MCF 10A (cell line): ENCODE measurements around the gene CELSR1. TPM values are rescaled to one million over a fixed set of nuclear protein-coding genes. Genes with fewer than 3 reads are reported as not detected.

Experiments
- BruUV-seq: library from RNA; stranded (reverse); fragments of 400-500 nt; replicated peaks from 2 replicates; lab custom pipeline; 2021; lab: Mats Ljungman, UMichigan
- CTCF ChIA-PET: fragments of 300-600 bp; sonication (Branson Sonifier 250); formaldehyde crosslinking; extraction: SDS; loops from one replicate; lab custom pipeline; 2021; ENCODE audit warnings: antibody characterized with exemption, inconsistent platforms; lab: Yijun Ruan, JAX
- POLR2A ChIA-PET: fragments of 300-600, 350-650 bp; sonication (Branson Sonifier 250); formaldehyde crosslinking; extraction: SDS; loops from one replicate; lab custom pipeline; 2020; ENCODE audit warnings: antibody characterized with exemption, inconsistent platforms; lab: Yijun Ruan, JAX
- DNase-seq: peaks from one replicate; pipeline ENCODE4 v3.0.0-alpha.2; 2018; ENCODE audit not compliant: unreplicated experiment
- H3K27ac Mint-ChIP-seq: one replicate; pipeline ENCODE4 v1.8.0; 2022; ENCODE audit warnings: mild to moderate bottlenecking, low read depth, mixed read lengths; ENCODE audit not compliant: unreplicated experiment
- H3K27me3 Mint-ChIP-seq: one replicate; pipeline ENCODE4 v1.8.0; 2022; ENCODE audit warnings: mixed read lengths; ENCODE audit not compliant: insufficient read depth, unreplicated experiment
- H3K36me3 Mint-ChIP-seq: one replicate; pipeline ENCODE4 v1.8.0; 2022; ENCODE audit warnings: mild to moderate bottlenecking, moderate library complexity, mixed read lengths; ENCODE audit not compliant: insufficient read depth, unreplicated experiment
- H3K4me1 Mint-ChIP-seq: one replicate; pipeline ENCODE4 v1.8.0; 2022; ENCODE audit warnings: mixed read lengths; ENCODE audit not compliant: insufficient read depth, unreplicated experiment
- H3K4me3 Mint-ChIP-seq: one replicate; pipeline ENCODE4 v1.8.0; 2022; ENCODE audit warnings: mild to moderate bottlenecking, moderate library complexity, mixed read lengths; ENCODE audit not compliant: unreplicated experiment
- H3K9me3 Mint-ChIP-seq: one replicate; pipeline ENCODE4 v1.8.0; 2022; ENCODE audit warnings: mixed read lengths; ENCODE audit not compliant: unreplicated experiment
- intact Hi-C: fragments of 100-400 bp; cut with micrococcal nuclease; formaldehyde crosslinking; loops from 2 replicates; pipeline ENCODE4 v1.14.1; 2022
- total RNA-seq: library from RNA; stranded (reverse); gene quantifications from 2 replicates; pipeline ENCODE4 v1.2.3, GENCODE V29; 2022
- TF ChIP-seq, protein P1 (sequence below): fragments of 200-600 bp; IDR thresholded peaks from one replicate; pipeline ENCODE4 v1.8.0; 2022; ENCODE audit warnings: antibody characterized with exemption, mild to moderate bottlenecking; ENCODE audit not compliant: unreplicated experiment

Gene CELSR1
- total RNA-seq, 1 experiment from 2014 or later = 49.1 TPM

DNA sequence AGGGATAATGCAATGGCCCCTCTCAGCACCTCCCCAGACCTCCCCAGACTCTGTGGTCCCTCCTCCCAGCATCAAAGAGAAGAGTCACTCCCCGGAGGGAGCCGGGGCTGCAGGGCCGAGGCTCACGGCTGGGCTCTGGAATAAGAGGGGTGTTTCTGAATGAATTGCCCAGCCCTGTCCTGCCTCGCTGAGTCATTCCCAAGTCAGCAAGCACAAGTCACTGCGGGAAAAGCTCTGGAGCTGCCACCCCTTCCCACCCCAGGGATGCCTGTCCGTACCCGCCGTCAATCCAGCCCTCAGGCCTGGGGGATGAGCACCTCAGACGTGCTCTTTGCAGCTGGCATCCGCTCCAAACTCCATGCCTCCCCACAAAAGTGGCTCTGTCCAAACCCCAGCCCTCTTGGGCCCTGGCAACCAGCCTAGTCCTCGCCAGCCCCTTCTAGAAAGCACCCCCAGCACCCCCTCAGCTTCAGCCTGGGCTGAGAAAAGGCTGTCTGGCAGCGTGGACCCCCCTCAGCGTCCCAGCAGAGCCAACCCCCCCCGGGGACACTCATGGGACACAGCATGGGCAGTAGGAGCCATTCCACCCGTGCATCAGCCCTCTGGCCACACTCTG is 22.7 kb downstream of the CELSR1 start:
- Mint-ChIP-seq H3K27me3 (no peaks in the 10 kb centered on the region), H3K4me3 (peak overlapping the region; percentile 19), H3K27ac (peak overlapping the region; percentile 88), H3K4me1 (peaks cover 23% of the 10 kb centered on the region), H3K9me3 (no peaks in the 10 kb centered on the region), H3K36me3 (peaks cover 10% of the 10 kb centered on the region)
- DNase-seq = peak; percentile 93
- CTCF ChIA-PET = interaction anchor here (0.7 to 1.4 kb wide), 4 partner anchors 13 to 147 kb away, joined by 3 to 4 read pairs (median 4); no protein-coding TSS in a partner anchor
- TF ChIP-seq, protein P1, sequence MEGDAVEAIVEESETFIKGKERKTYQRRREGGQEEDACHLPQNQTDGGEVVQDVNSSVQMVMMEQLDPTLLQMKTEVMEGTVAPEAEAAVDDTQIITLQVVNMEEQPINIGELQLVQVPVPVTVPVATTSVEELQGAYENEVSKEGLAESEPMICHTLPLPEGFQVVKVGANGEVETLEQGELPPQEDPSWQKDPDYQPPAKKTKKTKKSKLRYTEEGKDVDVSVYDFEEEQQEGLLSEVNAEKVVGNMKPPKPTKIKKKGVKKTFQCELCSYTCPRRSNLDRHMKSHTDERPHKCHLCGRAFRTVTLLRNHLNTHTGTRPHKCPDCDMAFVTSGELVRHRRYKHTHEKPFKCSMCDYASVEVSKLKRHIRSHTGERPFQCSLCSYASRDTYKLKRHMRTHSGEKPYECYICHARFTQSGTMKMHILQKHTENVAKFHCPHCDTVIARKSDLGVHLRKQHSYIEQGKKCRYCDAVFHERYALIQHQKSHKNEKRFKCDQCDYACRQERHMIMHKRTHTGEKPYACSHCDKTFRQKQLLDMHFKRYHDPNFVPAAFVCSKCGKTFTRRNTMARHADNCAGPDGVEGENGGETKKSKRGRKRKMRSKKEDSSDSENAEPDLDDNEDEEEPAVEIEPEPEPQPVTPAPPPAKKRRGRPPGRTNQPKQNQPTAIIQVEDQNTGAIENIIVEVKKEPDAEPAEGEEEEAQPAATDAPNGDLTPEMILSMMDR = no peak
- no TSS peak for BruUV-seq
- POLR2A ChIA-PET = interaction anchor here (0.7 to 3.9 kb wide), 16 partner anchors 8 to 178 kb away, joined by 3 to 39 read pairs (median 4); partner anchors contain the start of gene TRMU
- intact Hi-C loops = no loop called here

DNA sequence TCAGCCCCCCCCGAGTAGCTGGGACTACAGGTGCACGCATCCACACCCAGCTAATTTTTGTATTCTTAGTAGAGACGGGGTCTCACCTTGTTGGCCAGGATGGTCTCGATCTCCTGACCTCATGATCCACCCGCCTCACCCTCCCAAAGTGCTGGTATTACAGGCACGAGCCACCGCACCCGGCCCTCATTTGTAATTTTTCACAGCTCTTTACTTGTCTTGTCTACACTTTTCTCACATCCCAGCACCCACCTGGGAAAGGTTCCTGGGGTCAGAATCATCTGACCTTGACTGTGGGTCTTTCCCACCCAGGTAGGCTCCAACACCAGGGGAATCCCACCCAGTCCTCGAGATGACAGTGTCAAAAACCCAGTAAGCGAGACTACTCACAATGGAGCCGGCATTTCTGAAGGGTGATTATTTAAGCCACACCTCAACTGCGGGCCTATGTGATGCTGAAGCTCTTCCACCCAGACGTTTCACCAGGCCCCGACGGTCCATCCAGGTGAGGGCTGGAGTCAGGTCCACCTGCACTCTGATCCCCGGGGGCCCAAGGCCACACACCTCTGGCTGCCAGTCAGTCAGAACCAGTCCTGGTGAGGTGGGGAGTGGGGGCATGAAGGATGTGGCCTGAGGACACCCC is 23.4 kb downstream of the CELSR1 start:
- ChIA-PET POLR2A (interaction anchor here (1.0 to 3.9 kb wide), 14 partner anchors 9 to 178 kb away, joined by 3 to 39 read pairs (median 6); partner anchors contain the start of gene TRMU), CTCF (interaction anchor here (0.8 to 1.4 kb wide), 3 partner anchors 15 to 146 kb away, joined by 3 to 4 read pairs (median 4); no protein-coding TSS in a partner anchor)
- no peak for DNase-seq
- BruUV-seq = no TSS peak
- Mint-ChIP-seq H3K9me3 (no peaks in the 10 kb centered on the region), H3K4me1 (peaks cover 23% of the 10 kb centered on the region), H3K4me3 (peak overlapping the region; percentile 19), H3K27me3 (no peaks in the 10 kb centered on the region), H3K27ac (peak overlapping the region; percentile 88), H3K36me3 (peaks cover 10% of the 10 kb centered on the region)
- intact Hi-C loops = no loop called here
- TF ChIP-seq, protein P1 = no peak

DNA sequence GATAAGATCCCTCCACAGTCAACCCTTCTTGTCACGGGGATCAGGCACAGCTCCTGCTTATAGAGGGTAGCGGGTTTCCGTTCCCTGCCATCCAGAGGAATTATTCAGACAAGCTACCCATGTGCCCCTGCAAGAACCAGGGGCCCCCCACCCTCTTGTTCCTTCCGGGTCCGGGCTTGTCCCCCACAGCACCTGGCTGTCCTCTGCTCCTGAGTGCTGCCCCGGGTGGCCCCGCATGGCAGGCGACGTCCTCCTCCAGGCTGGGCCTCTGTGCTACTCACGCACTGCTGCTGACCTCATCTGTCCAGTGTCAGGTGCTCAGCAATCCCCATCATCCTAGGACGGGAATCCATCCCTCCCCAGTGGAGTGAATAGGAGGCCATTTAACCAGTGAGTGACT is 24.7 kb downstream of the CELSR1 start:
- Mint-ChIP-seq H3K9me3 (no peaks in the 10 kb centered on the region), H3K36me3 (peaks cover 10% of the 10 kb centered on the region), H3K27me3 (no peaks in the 10 kb centered on the region), H3K27ac (no peak overlapping the region), H3K4me3 (no peak overlapping the region), H3K4me1 (peaks cover 23% of the 10 kb centered on the region)
- DNase-seq = no peak
- TF ChIP-seq, protein P1 = no peak
- BruUV-seq = no TSS peak
- ChIA-PET CTCF (no interaction called here), POLR2A (interaction anchor here (2.6 kb wide), 1 partner anchor 11 kb away, joined by 13 read pairs; no protein-coding TSS in a partner anchor)
- intact Hi-C loops = no loop called here

DNA sequence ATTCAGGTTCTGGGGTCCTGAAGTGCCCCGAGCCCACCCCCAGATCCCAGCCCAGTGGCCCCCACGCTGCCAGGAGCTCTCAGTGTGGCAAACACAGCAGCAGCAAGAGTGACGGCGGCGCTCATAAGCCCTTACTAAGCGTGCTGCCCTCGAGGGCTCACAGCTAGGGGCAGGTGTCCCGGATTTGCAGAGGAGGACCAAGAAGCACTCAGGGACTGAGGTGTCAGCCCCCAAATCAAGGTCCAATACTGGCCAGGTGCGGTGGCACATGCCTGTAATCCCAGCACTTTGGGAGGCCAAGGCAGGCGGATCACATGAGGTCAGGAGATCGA is 25.4 kb downstream of the CELSR1 start:
- DNase-seq = no peak
- intact Hi-C loops = no loop called here
- H3K4me3 Mint-ChIP-seq = no peak overlapping the region
- CTCF ChIA-PET = no interaction called here
- H3K27me3 Mint-ChIP-seq = no peaks in the 10 kb centered on the region
- no peaks in the 10 kb centered on the region for H3K9me3 Mint-ChIP-seq
- TF ChIP-seq, protein P1 = no peak
- no peak overlapping the region for H3K27ac Mint-ChIP-seq
- POLR2A ChIA-PET = interaction anchor here (2.6 kb wide), 1 partner anchor 10 kb away, joined by 13 read pairs; no protein-coding TSS in a partner anchor
- H3K36me3 Mint-ChIP-seq = peaks cover 10% of the 10 kb centered on the region
- BruUV-seq = no TSS peak
- H3K4me1 Mint-ChIP-seq = peaks cover 23% of the 10 kb centered on the region
